Thyroid gland (tissue), 4 donors: ENCODE measurements around the gene MYH14. TPM values are rescaled to one million over a fixed set of nuclear protein-coding genes. Genes with fewer than 3 reads are reported as not detected.
A peak's percentile ranks its signal among the peaks of the same experiment; 100 is the strongest.
"Not testable (repeated sequence)": the region's sequence is repeated elsewhere in the genome, so short reads cannot be mapped to it uniquely, and the experiment has no call there.

ENCODE experiments used
- DNase-seq, 2 donors: peaks; one replicate each; pipeline ENCODE4 v3.0.0-alpha.2; 2019
- H3K27ac ChIP-seq, 3 donors: fragments of 200-600 bp; sonication (generic); 1 replicate in 2 of 3; 2 replicates in 1 of 3; pipeline ENCODE4 v1.5.1; 2016 to 2019; ENCODE audit warnings: mild to moderate bottlenecking in 1 of 3, moderate library complexity in 1 of 3
- H3K27me3 ChIP-seq: fragments of 200-600 bp; sonication (generic); one replicate; pipeline ENCODE4 v1.5.1; 2019
- H3K36me3 ChIP-seq, 2 donors: fragments of 200-600 bp; sonication (generic); one replicate each; pipeline ENCODE4 v1.5.1; 2016 to 2019
- H3K4me1 ChIP-seq, 2 donors: fragments of 200-600 bp; sonication (generic); one replicate each; pipeline ENCODE4 v1.5.1; 2017 to 2019
- H3K4me3 ChIP-seq, 3 donors: fragments of 200-600 bp; sonication (generic); replicated peaks in 1 of 3; 1 replicate in 2 of 3; 2 replicates in 1 of 3; pipeline ENCODE4 v1.5.1; 2016; ENCODE audit warnings: mild to moderate bottlenecking in 1 of 3
- H3K9me3 ChIP-seq: fragments of 200-600 bp; sonication (generic); one replicate; pipeline ENCODE4 v1.5.1; 2017
- CTCF ChIP-seq, 6 experiments: fragments of 200-600 bp in 3 of 6; fragments of 450-650 bp in 3 of 6; sonication (generic) in 3 of 6; IDR thresholded peaks; one replicate each; pipeline ENCODE4 v1.5.1; 2016 to 2019; ENCODE audit warnings: antibody characterized with exemption in 6 of 6, mild to moderate bottlenecking in 2 of 6, inconsistent platforms in 1 of 6, moderate library complexity in 1 of 6
- POLR2A ChIP-seq, 2 donors: fragments of 450-650 bp; IDR thresholded peaks; one replicate each; pipeline ENCODE4 v1.6.1; 2017; ENCODE audit warnings: antibody characterized with exemption in 2 of 2, mild to moderate bottlenecking in 2 of 2, moderate library complexity in 1 of 2
- WGBS, 2 donors: methylation state at CpG; one replicate each; pipeline ENCODE4 v1.1.5; 2017; 5-methylcytosine and 5-hydroxymethylcytosine counted together
- intact Hi-C: fragments of 100-400 bp; cut with DNase I; formaldehyde crosslinking; loops from one replicate; pipeline ENCODE4 v1.15.1; 2023
- total RNA-seq, 4 donors: library from RNA; depleted of rRNA; stranded (reverse); fragments of >200 nt; gene quantifications; one replicate each; pipeline ENCODE4 v1.2.3, GENCODE V29; 2016

MYH14 gene
- total RNA-seq, 4 donors from 2014 or later: 130 to 361 (median 183) TPM

GRCh38 chr19:50332244-50333038 lies 129.0 kb downstream of the MYH14 start:
- no peaks in the 10 kb centered on the region for H3K9me3 ChIP-seq
- H3K27me3 ChIP-seq: no peaks in the 10 kb centered on the region
- WGBS, 2 donors: 2 to 4% methylated on average over 20 of the region's 20 CpGs
- H3K36me3 ChIP-seq: no peaks in the 10 kb centered on the region
- H3K4me3 ChIP-seq: peak overlapping the region; percentile 15 to 67 (median 55)
- peaks cover 32 to 33% of the 10 kb centered on the region in 2 donors for H3K4me1 ChIP-seq
- intact Hi-C loops: no loop called here
- DNase-seq: peak; percentile 78 to 79
- peak overlapping the region; percentile 79 to 93 (median 93) for H3K27ac ChIP-seq
- peak in 1 of 2 donors; percentile 59 for TF ChIP-seq POLR2A (IDR thresholded peaks at IDR 0.05)
- TF ChIP-seq CTCF (IDR thresholded peaks at IDR 0.05): no peak

GRCh38 chr19:50333235-50333736 lies 129.9 kb downstream of the MYH14 start:
- no peaks in the 10 kb centered on the region for H3K9me3 ChIP-seq
- peak overlapping the region; percentile 39 to 67 (median 55) for H3K4me3 ChIP-seq
- 0 to 1% methylated on average over 8 to 20 of the region's 34 CpGs for WGBS, 2 donors
- H3K36me3 ChIP-seq: no peaks in the 10 kb centered on the region
- peak; percentile 99 for DNase-seq
- TF ChIP-seq POLR2A (IDR thresholded peaks at IDR 0.05) (peak; percentile 59 to 80), CTCF (IDR thresholded peaks at IDR 0.05) (no peak)
- H3K27me3 ChIP-seq: no peaks in the 10 kb centered on the region
- peaks cover 26 to 28% of the 10 kb centered on the region in 2 donors for H3K4me1 ChIP-seq
- peak overlapping the region; percentile 79 to 93 (median 93) for H3K27ac ChIP-seq
- intact Hi-C loops: no loop called here

GRCh38 chr19:50333737-50334617 lies 130.6 kb downstream of the MYH14 start:
- Histone ChIP-seq H3K27me3 (no peaks in the 10 kb centered on the region), H3K4me1 (peaks cover 26 to 28% of the 10 kb centered on the region in 2 donors), H3K9me3 (no peaks in the 10 kb centered on the region), H3K36me3 (no peaks in the 10 kb centered on the region), H3K27ac (peak overlapping the region; percentile 79 to 93 (median 93)), H3K4me3 (peak overlapping the region; percentile 39 to 67 (median 55))
- TF ChIP-seq CTCF (IDR thresholded peaks at IDR 0.05) (no peak), POLR2A (IDR thresholded peaks at IDR 0.05) (peak; percentile 46 to 79)
- intact Hi-C loops: no loop called here
- peak; percentile 82 to 86 for DNase-seq
- WGBS, 2 donors: 15 to 17% methylated on average over 36 to 45 of the region's 54 CpGs

DNA sequence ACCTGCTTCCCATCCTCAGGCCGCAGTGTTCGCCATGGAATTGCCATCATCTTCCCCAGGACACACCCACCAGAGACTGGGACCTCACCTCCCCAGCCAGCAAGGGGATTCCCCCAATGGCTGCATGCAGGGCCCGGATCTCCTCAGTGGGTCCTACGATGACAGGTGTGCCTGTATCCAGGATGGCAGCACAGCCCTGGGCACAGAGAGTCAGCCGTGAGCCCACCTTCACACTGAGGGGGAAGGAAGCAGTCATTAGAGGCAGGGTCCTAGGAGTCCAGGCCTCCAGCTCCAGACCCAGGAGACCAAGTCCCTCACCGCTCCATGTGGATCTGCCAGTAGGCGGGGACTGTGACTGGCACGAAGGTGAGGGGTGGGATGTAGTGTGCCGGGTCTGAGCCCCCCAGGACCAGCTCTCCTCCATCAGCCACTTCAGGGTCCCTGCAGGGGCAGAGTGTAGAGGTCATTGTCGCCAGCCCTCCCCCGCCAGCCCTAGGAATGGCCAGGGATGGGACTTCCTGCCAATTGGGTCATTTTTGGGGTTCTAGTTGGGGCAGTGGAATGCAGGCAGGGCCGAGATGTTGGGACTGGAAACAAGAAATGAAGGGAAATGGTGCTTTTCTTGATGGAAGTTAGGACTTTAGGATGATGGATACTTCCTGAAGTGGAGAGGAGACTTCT lies 131.5 kb downstream of the MYH14 start:
- intact Hi-C loops: no loop called here
- TF ChIP-seq CTCF (IDR thresholded peaks at IDR 0.05) (no peak), POLR2A (IDR thresholded peaks at IDR 0.05) (no peak)
- DNase-seq: no peak
- Histone ChIP-seq H3K27me3 (no peaks in the 10 kb centered on the region), H3K36me3 (no peaks in the 10 kb centered on the region), H3K27ac (no peak overlapping the region), H3K4me1 (peaks cover 23 to 24% of the 10 kb centered on the region in 2 donors), H3K4me3 (no peak overlapping the region), H3K9me3 (no peaks in the 10 kb centered on the region)
- WGBS, 2 donors: 89 to 96% methylated on average over 9 to 12 of the region's 12 CpGs

GRCh38 chr19:50337031-50337430 lies 133.6 kb downstream of the MYH14 start:
- intact Hi-C loops, H3K36me3 ChIP-seq, H3K4me1 ChIP-seq, H3K27ac ChIP-seq, H3K9me3 ChIP-seq, H3K4me3 ChIP-seq, DNase-seq, H3K27me3 ChIP-seq: not testable (repeated sequence)
- WGBS, 2 donors: 88 to 93% methylated on average over 6 of the region's 6 CpGs
